HG03432 (cell line): ENCODE measurements around the gene ATP6V1B1.
"Not testable (repeated sequence)": the region's sequence is repeated elsewhere in the genome, so short reads cannot be mapped to it uniquely, and the experiment has no call there.

Experiments
- ATAC-seq: cut with Tn5 transposase; IDR thresholded peaks from one replicate; pipeline ENCODE4 v1.9.1; 2021; ENCODE audit warnings: mild to moderate bottlenecking, moderate library complexity; ENCODE audit not compliant: unreplicated experiment

Gene ATP6V1B1

DNA sequence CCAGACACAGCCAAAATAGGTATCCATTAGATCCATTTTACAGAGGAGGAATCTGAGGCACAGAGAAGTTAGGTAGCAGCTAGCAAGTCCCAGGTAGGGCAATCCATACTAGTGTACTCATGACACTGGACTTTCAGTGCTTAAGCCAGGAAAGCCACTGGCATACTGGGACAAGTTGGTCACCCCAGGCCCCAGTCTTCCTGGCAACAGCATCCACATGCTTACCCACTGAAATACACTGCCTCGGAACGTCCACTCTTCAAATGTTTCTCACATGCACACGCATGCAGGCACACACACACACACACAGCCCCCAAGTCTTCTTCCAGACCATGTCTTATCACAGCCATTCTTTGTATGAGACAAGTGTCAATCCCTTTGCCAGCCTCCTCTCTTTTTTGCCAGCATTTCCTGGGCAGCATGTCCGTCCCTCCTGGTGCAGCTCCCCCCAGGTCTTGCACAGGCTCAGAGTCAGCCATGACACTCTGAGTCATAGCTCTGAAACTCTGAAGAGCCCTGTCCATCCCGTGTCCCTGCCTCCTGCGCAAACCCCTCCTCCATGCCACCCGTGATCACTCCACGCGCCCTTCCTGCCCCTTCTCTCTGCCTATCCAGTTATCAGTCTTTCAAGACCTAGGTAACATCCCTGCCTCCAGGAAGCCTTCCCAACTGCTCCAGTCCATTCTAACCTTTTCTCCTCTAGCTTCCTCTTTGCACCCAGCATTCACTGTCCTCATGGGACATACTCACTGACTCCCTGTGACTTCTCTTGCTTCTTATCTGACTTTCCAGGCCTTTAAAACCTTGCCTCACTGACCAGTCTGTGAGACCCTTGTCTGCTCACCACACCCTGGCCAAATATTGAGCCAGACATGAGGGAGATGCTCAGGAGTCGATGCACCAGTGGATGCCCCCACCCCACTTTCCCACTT, 69.8 kb downstream of the ATP6V1B1 start:
- no peak for ATAC-seq

DNA sequence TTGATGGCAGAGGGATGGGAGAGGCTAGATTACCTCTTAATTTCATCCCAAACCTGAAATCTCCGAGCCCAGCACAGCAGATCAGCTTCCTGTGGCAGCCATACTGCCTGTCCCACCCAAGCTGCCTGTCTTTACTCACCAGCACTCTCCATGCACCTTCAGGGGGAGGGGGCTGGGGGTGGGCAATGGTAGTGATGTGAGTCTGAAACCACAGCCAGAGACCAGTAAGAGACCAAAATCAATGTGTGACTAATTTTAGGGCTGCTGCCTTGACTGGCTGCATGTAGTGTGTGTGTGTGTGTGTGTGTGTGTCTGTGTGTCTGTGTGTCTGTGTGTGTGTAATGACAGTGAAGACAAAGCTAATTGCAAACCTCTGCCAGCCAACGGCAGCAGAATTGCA, 70.6 kb downstream of the ATP6V1B1 start:
- no peak for ATAC-seq

GRCh38 chr2:71006955-71007799, 71.5 kb downstream of the ATP6V1B1 start:
- ATAC-seq, result no peak

DNA sequence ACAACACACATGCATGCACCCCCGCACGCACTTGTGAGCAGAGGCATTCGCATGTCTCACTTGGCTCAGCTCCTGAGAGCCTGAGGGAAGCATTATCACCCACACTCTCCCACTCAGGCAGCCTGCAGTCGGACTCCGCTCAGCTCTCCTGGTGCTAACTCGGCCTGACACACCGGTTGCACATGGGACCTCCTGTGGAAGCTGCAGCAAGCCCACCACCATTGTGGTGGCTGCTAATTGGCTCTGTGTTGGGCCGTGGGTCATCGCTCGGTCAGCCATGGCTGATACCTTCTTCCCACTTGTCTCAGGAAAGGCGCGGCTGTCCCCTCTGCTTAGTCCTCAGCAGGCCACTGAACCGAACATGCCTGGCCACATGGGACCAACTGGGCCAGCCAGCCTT, 72.6 kb downstream of the ATP6V1B1 start:
- ATAC-seq, result no peak

GRCh38 chr2:71011786-71012185, 76.1 kb downstream of the ATP6V1B1 start:
- not testable (repeated sequence) for ATAC-seq
